CD14-positive monocyte (primary cell): ENCODE measurements around the gene TDP1. TPM values are rescaled to one million over a fixed set of nuclear protein-coding genes. Genes with fewer than 3 reads are reported as not detected.

Experiments used
- DNase-seq, 3 donors: peaks; one replicate each; pipeline ENCODE4 v3.0.0-alpha.2; 2011 to 2022
- H2AFZ ChIP-seq: 2 replicates; pipeline ENCODE4 v1.6.0; 2012; ENCODE audit warnings: mild to moderate bottlenecking, low read depth, low read length, inconsistent platforms; ENCODE audit not compliant: insufficient read depth, poor library complexity, severe bottlenecking
- H3K27ac ChIP-seq, 2 donors: 1 replicate in 1 of 2; 2 replicates in 1 of 2; pipeline ENCODE4 v1.5.1; 2012 to 2013; ENCODE audit warnings: low read length in 2 of 2, control low read depth in 1 of 2, inconsistent platforms in 1 of 2, low read depth in 1 of 2, mild to moderate bottlenecking in 1 of 2
- H3K27me3 ChIP-seq, 2 donors: one replicate each; pipeline versions ENCODE4 v1.6.0 to v1.6.1; 2011 to 2013; ENCODE audit warnings: low read length in 2 of 2; ENCODE audit not compliant: control insufficient read depth in 2 of 2, insufficient read depth in 2 of 2
- H3K36me3 ChIP-seq, 2 donors: replicated peaks in 1 of 2; 1 replicate in 1 of 2; 2 replicates in 1 of 2; pipeline versions ENCODE4 v1.5.1 to v1.6.1; 2012 to 2013; ENCODE audit warnings: low read length in 2 of 2, control low read depth in 1 of 2, inconsistent platforms in 1 of 2, mild to moderate bottlenecking in 1 of 2; ENCODE audit not compliant: insufficient read depth in 2 of 2, control insufficient read depth in 1 of 2
- H3K4me1 ChIP-seq, 2 donors: 1 replicate in 1 of 2; 2 replicates in 1 of 2; pipeline versions ENCODE4 v1.5.1 to v1.6.1; 2012 to 2013; ENCODE audit warnings: low read length in 2 of 2, control low read depth in 1 of 2, inconsistent platforms in 1 of 2, mild to moderate bottlenecking in 1 of 2, moderate library complexity in 1 of 2; ENCODE audit not compliant: insufficient read depth in 2 of 2, control insufficient read depth in 1 of 2
- H3K4me2 ChIP-seq: replicated peaks from 2 replicates; pipeline ENCODE3; 2012; ENCODE audit warnings: low read length, moderate library complexity, mild to moderate bottlenecking; ENCODE audit not compliant: poor library complexity, severe bottlenecking; ENCODE audit errors: extremely low read depth
- H3K4me3 ChIP-seq, 3 experiments: fragments of 200-600 bp in 1 of 3; sonication (generic) in 1 of 3; replicated peaks in 1 of 3; 1 replicate in 2 of 3; 2 replicates in 1 of 3; pipeline ENCODE4 v1.5.1; 2011 to 2013; ENCODE audit warnings: low read length in 3 of 3, mild to moderate bottlenecking in 3 of 3, control low read depth in 2 of 3, low read depth in 2 of 3, inconsistent platforms in 1 of 3, moderate library complexity in 1 of 3
- H3K79me2 ChIP-seq: 2 replicates; pipeline ENCODE4 v1.6.0; 2012; ENCODE audit warnings: mild to moderate bottlenecking, control low read depth, inconsistent platforms, low read length, moderate library complexity; ENCODE audit not compliant: insufficient read depth
- H3K9ac ChIP-seq: 2 replicates; pipeline ENCODE4 v1.6.0; 2017; ENCODE audit warnings: low read length, mild to moderate bottlenecking; ENCODE audit not compliant: insufficient read depth, poor library complexity, severe bottlenecking
- H3K9me3 ChIP-seq, 2 donors: replicated peaks in 1 of 2; 1 replicate in 1 of 2; 2 replicates in 1 of 2; pipeline versions ENCODE4 v1.5.1 to v1.6.1; 2012 to 2013; ENCODE audit warnings: low read length in 2 of 2, control low read depth in 1 of 2; ENCODE audit not compliant: control insufficient read depth in 1 of 2, insufficient read depth in 1 of 2
- H4K20me1 ChIP-seq: 2 replicates; pipeline ENCODE4 v1.6.0; 2012; ENCODE audit warnings: mild to moderate bottlenecking, low read length, control low read depth, moderate library complexity; ENCODE audit not compliant: insufficient read depth
- H3K27ac Mint-ChIP-seq, 7 donors: one replicate each; pipeline ENCODE4 v1.8.0; 2020; ENCODE audit warnings: mild to moderate bottlenecking in 7 of 7, mixed read lengths in 7 of 7, moderate library complexity in 6 of 7, inconsistent platforms in 2 of 7
- H3K27me3 Mint-ChIP-seq, 3 donors: one replicate each; pipeline ENCODE4 v1.8.0; 2021 to 2022; ENCODE audit warnings: low read depth in 3 of 3, mild to moderate bottlenecking in 3 of 3, mixed read lengths in 3 of 3, moderate library complexity in 3 of 3, inconsistent platforms in 1 of 3
- H3K36me3 Mint-ChIP-seq, 2 donors: one replicate each; pipeline ENCODE4 v1.8.0; 2020; ENCODE audit warnings: mixed read lengths in 2 of 2, inconsistent platforms in 1 of 2, mild to moderate bottlenecking in 1 of 2
- H3K4me1 Mint-ChIP-seq: one replicate; pipeline ENCODE4 v1.8.0; 2020; ENCODE audit warnings: mild to moderate bottlenecking, mixed read lengths
- H3K4me3 Mint-ChIP-seq, 2 donors: one replicate each; pipeline ENCODE4 v1.8.0; 2020; ENCODE audit warnings: mild to moderate bottlenecking in 2 of 2, mixed read lengths in 2 of 2, moderate library complexity in 1 of 2
- H3K9me3 Mint-ChIP-seq, 7 donors: one replicate each; pipeline ENCODE4 v1.8.0; 2020 to 2022; ENCODE audit warnings: mixed read lengths in 7 of 7, mild to moderate bottlenecking in 6 of 7, moderate library complexity in 6 of 7, inconsistent platforms in 2 of 7
- WGBS: methylation state at CpG from one replicate; pipeline ENCODE4 v1.1.5; 2013; ENCODE audit warnings: missing lambda C conversion rate; ENCODE audit not compliant: insufficient coverage; 5-methylcytosine and 5-hydroxymethylcytosine counted together
- intact Hi-C, 2 donors: fragments of 100-400 bp; cut with micrococcal nuclease; formaldehyde crosslinking; loops; one replicate each; pipeline versions ENCODE4 v1.15.0 to v1.15.1; 2023
- polyA plus RNA-seq, 3 donors: library from polyadenylated mRNA; depleted of rRNA in 1 of 3; unstranded in 2 of 3; stranded (reverse) in 1 of 3; fragments of 300-500 nt in 2 of 3; fragments of >200 nt in 1 of 3; fragmentation: Illumina TruSeq in 2 of 3; gene quantifications; 1 replicate in 2 of 3; 2 replicates in 1 of 3; pipeline ENCODE4 v1.2.3, GENCODE V29; 2012 to 2021
- TF ChIP-seq, protein P1 (sequence below): fragments of 200-600 bp; IDR thresholded peaks from one replicate; pipeline ENCODE4 v1.8.0; 2022; ENCODE audit warnings: antibody characterized with exemption, mild to moderate bottlenecking

The TDP1 gene
- polyA plus RNA-seq, 3 donors = 9.2 to 13.4 (median 10.6) TPM

DNA sequence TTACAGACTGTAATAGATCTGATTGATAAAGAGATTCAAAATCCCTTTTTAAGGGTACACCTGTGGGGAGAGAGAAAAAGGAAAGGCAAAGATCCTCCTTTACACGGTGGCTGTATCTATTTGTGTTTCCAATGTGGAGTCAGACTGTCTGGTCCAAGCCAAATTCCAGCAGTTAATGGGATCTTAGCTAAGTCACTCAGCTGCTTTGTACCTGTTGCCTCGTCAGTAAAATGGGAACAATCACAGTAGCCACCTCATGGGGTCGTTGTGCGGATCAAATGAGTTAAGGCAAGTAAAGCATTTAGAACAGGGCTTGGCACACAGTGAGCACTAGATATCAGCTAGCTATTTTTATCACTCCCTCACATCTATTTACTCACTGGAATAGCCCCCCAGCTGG is 48.1 kb upstream of the TDP1 start:
- Histone ChIP-seq H3K27me3 (no peaks in the 10 kb centered on the region), H3K79me2 (no peaks in the 10 kb centered on the region), H3K4me1 (peaks cover 0 to 9% of the 10 kb centered on the region in 2 donors), H3K9ac (no peak overlapping the region), H3K4me2 (no peak overlapping the region), H2AFZ (no peak overlapping the region), H3K27ac (no peak overlapping the region), H3K36me3 (no peaks in the 10 kb centered on the region), H3K9me3 (no peaks in the 10 kb centered on the region), H4K20me1 (no peaks in the 10 kb centered on the region), H3K4me3 (no peak overlapping the region)
- Mint-ChIP-seq H3K27ac (no peak overlapping the region), H3K9me3 (no peaks in the 10 kb centered on the region), H3K4me1 (peaks cover 13% of the 10 kb centered on the region), H3K36me3 (no peaks in the 10 kb centered on the region), H3K27me3 (peaks cover 0 to 3% (median 2%) of the 10 kb centered on the region in 3 donors), H3K4me3 (no peak overlapping the region)
- TF ChIP-seq, protein P1, sequence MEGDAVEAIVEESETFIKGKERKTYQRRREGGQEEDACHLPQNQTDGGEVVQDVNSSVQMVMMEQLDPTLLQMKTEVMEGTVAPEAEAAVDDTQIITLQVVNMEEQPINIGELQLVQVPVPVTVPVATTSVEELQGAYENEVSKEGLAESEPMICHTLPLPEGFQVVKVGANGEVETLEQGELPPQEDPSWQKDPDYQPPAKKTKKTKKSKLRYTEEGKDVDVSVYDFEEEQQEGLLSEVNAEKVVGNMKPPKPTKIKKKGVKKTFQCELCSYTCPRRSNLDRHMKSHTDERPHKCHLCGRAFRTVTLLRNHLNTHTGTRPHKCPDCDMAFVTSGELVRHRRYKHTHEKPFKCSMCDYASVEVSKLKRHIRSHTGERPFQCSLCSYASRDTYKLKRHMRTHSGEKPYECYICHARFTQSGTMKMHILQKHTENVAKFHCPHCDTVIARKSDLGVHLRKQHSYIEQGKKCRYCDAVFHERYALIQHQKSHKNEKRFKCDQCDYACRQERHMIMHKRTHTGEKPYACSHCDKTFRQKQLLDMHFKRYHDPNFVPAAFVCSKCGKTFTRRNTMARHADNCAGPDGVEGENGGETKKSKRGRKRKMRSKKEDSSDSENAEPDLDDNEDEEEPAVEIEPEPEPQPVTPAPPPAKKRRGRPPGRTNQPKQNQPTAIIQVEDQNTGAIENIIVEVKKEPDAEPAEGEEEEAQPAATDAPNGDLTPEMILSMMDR = no peak
- WGBS = 95% methylated on average over 4 of the region's 4 CpGs
- DNase-seq = no peak
- intact Hi-C loops = no loop called here

- no peak overlapping the region for H3K27ac ChIP-seq
- Mint-ChIP-seq H3K36me3 (peaks cover 2% of the 10 kb centered on the region in 2 donors), H3K9me3 (peaks cover 0 to 2% (median 0%) of the 10 kb centered on the region in 7 donors), H3K27ac (peak overlapping the region in 2 of 7 donors; percentile 26 to 53), H3K4me1 (peaks cover 12% of the 10 kb centered on the region), H3K27me3 (peaks cover 0 to 3% (median 2%) of the 10 kb centered on the region in 3 donors), H3K4me3 (no peak overlapping the region)
- intact Hi-C loops = no loop called here
- H3K27me3 ChIP-seq = no peaks in the 10 kb centered on the region
- DNase-seq = no peak
- no peak overlapping the region for H3K4me2 ChIP-seq
- no peaks in the 10 kb centered on the region for H3K79me2 ChIP-seq
- no peaks in the 10 kb centered on the region for H4K20me1 ChIP-seq
- H3K4me3 ChIP-seq = no peak overlapping the region
- no peak overlapping the region for H3K9ac ChIP-seq
- over 99% methylated on average over 7 of the region's 9 CpGs for WGBS
- no peak overlapping the region for H2AFZ ChIP-seq
- no peaks in the 10 kb centered on the region for H3K36me3 ChIP-seq
- peaks cover 5 to 15% of the 10 kb centered on the region in 2 donors for H3K4me1 ChIP-seq
- no peaks in the 10 kb centered on the region for H3K9me3 ChIP-seq
- TF ChIP-seq, protein P1 = no peak
Measured at GRCh38 chr14:89908712-89909450, 46.8 kb upstream of the TDP1 start.
